ENCODE measurements around the gene HCN1. TPM values are rescaled to one million over a fixed set of nuclear protein-coding genes. Genes with fewer than 3 reads are reported as not detected.

Gene HCN1
- polyA plus RNA-seq, 2 donors: 0.01 TPM; not detected in 1

- WGBS, 2 donors: 56 to 61% methylated on average over 2 of the region's 2 CpGs
Measured at GRCh38 chr5:45578270-45578669, 117.9 kb downstream of the HCN1 start.

DNA sequence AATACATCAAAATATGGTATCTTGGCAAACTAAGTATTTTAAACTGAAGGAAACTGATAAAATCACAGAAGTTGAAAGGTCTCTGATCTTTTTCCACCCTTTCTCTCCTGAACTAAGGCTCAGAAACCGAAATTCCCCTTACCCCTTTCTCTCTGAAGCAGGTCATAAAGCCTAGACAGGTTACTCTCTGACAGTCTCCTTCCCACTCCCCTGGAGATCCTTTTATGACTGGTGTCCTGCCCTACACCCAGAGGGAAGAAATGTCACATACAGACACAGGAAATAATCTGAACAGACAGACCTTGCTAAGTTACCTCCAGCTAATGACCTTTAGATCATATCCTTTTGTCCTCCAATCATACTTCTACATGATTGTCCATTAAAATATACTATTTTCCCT, 127.4 kb downstream of the HCN1 start:
- Histone ChIP-seq H3K9me3 (ENCODE audit: control insufficient read depth in 2 of 2, insufficient read depth in 1 of 2, low read depth in 1 of 2, low read length in 1 of 2) (no peaks in the 10 kb centered on the region), H3K27ac (ENCODE audit: low read depth in 2 of 2, low read length in 1 of 2) (no peak overlapping the region), H3K27me3 (ENCODE audit: control insufficient read depth in 1 of 2, insufficient read depth in 2 of 2, low read length in 2 of 2) (no peaks in the 10 kb centered on the region), H3K4me3 (ENCODE audit: low read depth in 1 of 2, low read length in 2 of 2) (no peak overlapping the region), H3K4me1 (ENCODE audit: control insufficient read depth in 2 of 2, insufficient read depth in 2 of 2, low read length in 1 of 2) (no peaks in the 10 kb centered on the region), H3K36me3 (ENCODE audit: control insufficient read depth in 2 of 2, insufficient read depth in 2 of 2, low read length in 1 of 2) (no peaks in the 10 kb centered on the region)
- 15 to 21% methylated on average over 1 of the region's 1 CpG for WGBS, 2 donors

More at GRCh38 chr5:45578270-45578669, 117.9 kb downstream of the HCN1 start:
- Histone ChIP-seq H3K4me3 (ENCODE audit: low read depth in 1 of 2, low read length in 2 of 2) (no peak overlapping the region), H3K9me3 (ENCODE audit: control insufficient read depth in 2 of 2, insufficient read depth in 1 of 2, low read depth in 1 of 2, low read length in 1 of 2) (no peaks in the 10 kb centered on the region), H3K27me3 (ENCODE audit: control insufficient read depth in 1 of 2, insufficient read depth in 2 of 2, low read length in 2 of 2) (no peaks in the 10 kb centered on the region), H3K36me3 (ENCODE audit: control insufficient read depth in 2 of 2, insufficient read depth in 2 of 2, low read length in 1 of 2) (no peaks in the 10 kb centered on the region), H3K4me1 (ENCODE audit: control insufficient read depth in 2 of 2, insufficient read depth in 2 of 2, low read length in 1 of 2) (no peaks in the 10 kb centered on the region), H3K27ac (ENCODE audit: low read depth in 2 of 2, low read length in 1 of 2) (no peak overlapping the region)

GRCh38 chr5:45542421-45542820, 153.8 kb downstream of the HCN1 start:
- 23 to 30% methylated on average over 3 of the region's 3 CpGs for WGBS, 2 donors
- Histone ChIP-seq H3K4me3 (ENCODE audit: low read depth in 1 of 2, low read length in 2 of 2) (no peak overlapping the region), H3K27ac (ENCODE audit: low read depth in 2 of 2, low read length in 1 of 2) (no peak overlapping the region), H3K4me1 (ENCODE audit: control insufficient read depth in 2 of 2, insufficient read depth in 2 of 2, low read length in 1 of 2) (no peaks in the 10 kb centered on the region), H3K36me3 (ENCODE audit: control insufficient read depth in 2 of 2, insufficient read depth in 2 of 2, low read length in 1 of 2) (no peaks in the 10 kb centered on the region), H3K27me3 (ENCODE audit: control insufficient read depth in 1 of 2, insufficient read depth in 2 of 2, low read length in 2 of 2) (no peaks in the 10 kb centered on the region), H3K9me3 (ENCODE audit: control insufficient read depth in 2 of 2, insufficient read depth in 1 of 2, low read depth in 1 of 2, low read length in 1 of 2) (no peaks in the 10 kb centered on the region)

GRCh38 chr5:45533663-45534062, 162.5 kb downstream of the HCN1 start:
- H3K4me3 ChIP-seq (ENCODE audit: low read depth in 1 of 2, low read length in 2 of 2): no peak overlapping the region
- no peaks in the 10 kb centered on the region for H3K36me3 ChIP-seq (ENCODE audit: control insufficient read depth in 2 of 2, insufficient read depth in 2 of 2, low read length in 1 of 2)
- no peak overlapping the region for H3K27ac ChIP-seq (ENCODE audit: low read depth in 2 of 2, low read length in 1 of 2)
- whole genome bisulfite sequencing, 2 donors: 33 to 59% methylated on average over 1 of the region's 1 CpG
- H3K27me3 ChIP-seq (ENCODE audit: control insufficient read depth in 1 of 2, insufficient read depth in 2 of 2, low read length in 2 of 2): no peaks in the 10 kb centered on the region
- H3K4me1 ChIP-seq (ENCODE audit: control insufficient read depth in 2 of 2, insufficient read depth in 2 of 2, low read length in 1 of 2): no peaks in the 10 kb centered on the region
- H3K9me3 ChIP-seq (ENCODE audit: control insufficient read depth in 2 of 2, insufficient read depth in 1 of 2, low read depth in 1 of 2, low read length in 1 of 2): no peaks in the 10 kb centered on the region

GRCh38 chr5:45532826-45533624, 163.2 kb downstream of the HCN1 start:
- no peaks in the 10 kb centered on the region for H3K9me3 ChIP-seq (ENCODE audit: control insufficient read depth in 2 of 2, insufficient read depth in 1 of 2, low read depth in 1 of 2, low read length in 1 of 2)
- H3K27me3 ChIP-seq (ENCODE audit: control insufficient read depth in 1 of 2, insufficient read depth in 2 of 2, low read length in 2 of 2): no peaks in the 10 kb centered on the region
- H3K27ac ChIP-seq (ENCODE audit: low read depth in 2 of 2, low read length in 1 of 2): no peak overlapping the region
- no peak overlapping the region for H3K4me3 ChIP-seq (ENCODE audit: low read depth in 1 of 2, low read length in 2 of 2)
- 50 to 52% methylated on average over 4 of the region's 4 CpGs for WGBS, 2 donors
- no peaks in the 10 kb centered on the region for H3K36me3 ChIP-seq (ENCODE audit: control insufficient read depth in 2 of 2, insufficient read depth in 2 of 2, low read length in 1 of 2)
- no peaks in the 10 kb centered on the region for H3K4me1 ChIP-seq (ENCODE audit: control insufficient read depth in 2 of 2, insufficient read depth in 2 of 2, low read length in 1 of 2)

DNA sequence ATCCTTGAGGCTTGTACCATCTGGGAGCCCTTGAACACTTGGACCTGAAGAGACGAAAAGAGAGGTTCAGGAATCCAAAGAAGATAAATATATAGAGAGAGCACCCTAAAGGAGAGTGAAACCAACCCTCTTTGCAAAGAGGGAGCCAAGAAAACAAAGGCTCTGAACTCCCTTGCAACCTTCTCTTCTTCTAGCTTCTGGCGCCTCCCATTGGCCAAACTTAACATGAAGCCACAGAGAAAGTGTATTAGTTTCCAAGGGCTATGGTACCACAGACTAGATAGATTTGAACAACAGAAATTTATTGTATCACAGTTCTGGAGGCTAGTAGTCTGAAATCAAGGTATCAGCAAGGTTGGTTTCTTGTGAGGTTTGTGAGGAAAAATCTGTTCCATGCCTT, 175.1 kb downstream of the HCN1 start:
- Histone ChIP-seq H3K4me3 (ENCODE audit: low read depth in 1 of 2, low read length in 2 of 2) (no peak overlapping the region), H3K27ac (ENCODE audit: low read depth in 2 of 2, low read length in 1 of 2) (no peak overlapping the region), H3K36me3 (ENCODE audit: control insufficient read depth in 2 of 2, insufficient read depth in 2 of 2, low read length in 1 of 2) (no peaks in the 10 kb centered on the region), H3K27me3 (ENCODE audit: control insufficient read depth in 1 of 2, insufficient read depth in 2 of 2, low read length in 2 of 2) (no peaks in the 10 kb centered on the region), H3K4me1 (ENCODE audit: control insufficient read depth in 2 of 2, insufficient read depth in 2 of 2, low read length in 1 of 2) (no peaks in the 10 kb centered on the region), H3K9me3 (ENCODE audit: control insufficient read depth in 2 of 2, insufficient read depth in 1 of 2, low read depth in 1 of 2, low read length in 1 of 2) (no peaks in the 10 kb centered on the region)
- WGBS, 2 donors: 16 to 31% methylated on average over 2 of the region's 2 CpGs

- Histone ChIP-seq H3K36me3 (ENCODE audit: control insufficient read depth in 2 of 2, insufficient read depth in 2 of 2, low read length in 1 of 2) (no peaks in the 10 kb centered on the region), H3K4me3 (ENCODE audit: low read depth in 1 of 2, low read length in 2 of 2) (no peak overlapping the region), H3K4me1 (ENCODE audit: control insufficient read depth in 2 of 2, insufficient read depth in 2 of 2, low read length in 1 of 2) (no peaks in the 10 kb centered on the region), H3K27me3 (ENCODE audit: control insufficient read depth in 1 of 2, insufficient read depth in 2 of 2, low read length in 2 of 2) (no peaks in the 10 kb centered on the region), H3K9me3 (ENCODE audit: control insufficient read depth in 2 of 2, insufficient read depth in 1 of 2, low read depth in 1 of 2, low read length in 1 of 2) (no peaks in the 10 kb centered on the region), H3K27ac (ENCODE audit: low read depth in 2 of 2, low read length in 1 of 2) (no peak overlapping the region)
- 40 to 44% methylated on average over 1 of the region's 1 CpG for WGBS, 2 donors
Measured at GRCh38 chr5:45512521-45512920, 183.7 kb downstream of the HCN1 start.

- Histone ChIP-seq H3K27ac (ENCODE audit: low read depth in 2 of 2, low read length in 1 of 2) (no peak overlapping the region), H3K4me1 (ENCODE audit: control insufficient read depth in 2 of 2, insufficient read depth in 2 of 2, low read length in 1 of 2) (no peaks in the 10 kb centered on the region), H3K36me3 (ENCODE audit: control insufficient read depth in 2 of 2, insufficient read depth in 2 of 2, low read length in 1 of 2) (no peaks in the 10 kb centered on the region), H3K4me3 (ENCODE audit: low read depth in 1 of 2, low read length in 2 of 2) (no peak overlapping the region), H3K9me3 (ENCODE audit: control insufficient read depth in 2 of 2, insufficient read depth in 1 of 2, low read depth in 1 of 2, low read length in 1 of 2) (peaks cover 0 to 2% of the 10 kb centered on the region in 2 donors), H3K27me3 (ENCODE audit: control insufficient read depth in 1 of 2, insufficient read depth in 2 of 2, low read length in 2 of 2) (no peaks in the 10 kb centered on the region)
- 90 to 96% methylated on average over 2 of the region's 2 CpGs for WGBS, 2 donors
Measured at GRCh38 chr5:45509371-45509770, 186.8 kb downstream of the HCN1 start.

- peaks cover 0 to 2% of the 10 kb centered on the region in 2 donors for H3K9me3 ChIP-seq (ENCODE audit: control insufficient read depth in 2 of 2, insufficient read depth in 1 of 2, low read depth in 1 of 2, low read length in 1 of 2)
Measured at GRCh38 chr5:45508135-45508534, 188.0 kb downstream of the HCN1 start.

GRCh38 chr5:45507178-45507577, 189.0 kb downstream of the HCN1 start:
- Histone ChIP-seq H3K27me3 (ENCODE audit: control insufficient read depth in 1 of 2, insufficient read depth in 2 of 2, low read length in 2 of 2) (no peaks in the 10 kb centered on the region), H3K9me3 (ENCODE audit: control insufficient read depth in 2 of 2, insufficient read depth in 1 of 2, low read depth in 1 of 2, low read length in 1 of 2) (peaks cover 0 to 2% of the 10 kb centered on the region in 2 donors), H3K36me3 (ENCODE audit: control insufficient read depth in 2 of 2, insufficient read depth in 2 of 2, low read length in 1 of 2) (no peaks in the 10 kb centered on the region), H3K27ac (ENCODE audit: low read depth in 2 of 2, low read length in 1 of 2) (no peak overlapping the region), H3K4me1 (ENCODE audit: control insufficient read depth in 2 of 2, insufficient read depth in 2 of 2, low read length in 1 of 2) (no peaks in the 10 kb centered on the region), H3K4me3 (ENCODE audit: low read depth in 1 of 2, low read length in 2 of 2) (no peak overlapping the region)
- WGBS, 2 donors: 26 to 59% methylated on average over 1 of the region's 1 CpG

More at GRCh38 chr5:45508135-45508534, 188.0 kb downstream of the HCN1 start:
- Histone ChIP-seq H3K4me3 (ENCODE audit: low read depth in 1 of 2, low read length in 2 of 2) (no peak overlapping the region), H3K4me1 (ENCODE audit: control insufficient read depth in 2 of 2, insufficient read depth in 2 of 2, low read length in 1 of 2) (no peaks in the 10 kb centered on the region), H3K36me3 (ENCODE audit: control insufficient read depth in 2 of 2, insufficient read depth in 2 of 2, low read length in 1 of 2) (no peaks in the 10 kb centered on the region), H3K27me3 (ENCODE audit: control insufficient read depth in 1 of 2, insufficient read depth in 2 of 2, low read length in 2 of 2) (no peaks in the 10 kb centered on the region), H3K27ac (ENCODE audit: low read depth in 2 of 2, low read length in 1 of 2) (no peak overlapping the region)
- 74 to 81% methylated on average over 1 of the region's 1 CpG for WGBS, 2 donors

All from esophagus (tissue), 2 donors.